ENCODE data around the gene MAP2.

- no peak for TF ChIP-seq CTCF (IDR thresholded peaks at IDR 0.05)
- TF ChIP-seq EZH2 (IDR thresholded peaks at IDR 0.05; ENCODE audit: borderline replicate concordance, insufficient read depth, low read depth, low read length, poor library complexity, severe bottlenecking), result no peak
Observed at GRCh38 chr2:209549589-209549988, 125.7 kb downstream of the MAP2 start.

Measured in B cell (primary cell).